ENCODE measurements around the gene IL22RA1.

- TF ChIP-seq POLR2AphosphoS5 (IDR thresholded peaks at IDR 0.05; ENCODE audit: low read depth, low read length) (no peak), TAF1 (IDR thresholded peaks at IDR 0.05; ENCODE audit: borderline replicate concordance, insufficient read depth, low read length) (no peak), SIN3A (IDR thresholded peaks at IDR 0.05; ENCODE audit: borderline replicate concordance, insufficient read depth, low read length) (no peak)
- TF ChIP-seq, protein P1, sequence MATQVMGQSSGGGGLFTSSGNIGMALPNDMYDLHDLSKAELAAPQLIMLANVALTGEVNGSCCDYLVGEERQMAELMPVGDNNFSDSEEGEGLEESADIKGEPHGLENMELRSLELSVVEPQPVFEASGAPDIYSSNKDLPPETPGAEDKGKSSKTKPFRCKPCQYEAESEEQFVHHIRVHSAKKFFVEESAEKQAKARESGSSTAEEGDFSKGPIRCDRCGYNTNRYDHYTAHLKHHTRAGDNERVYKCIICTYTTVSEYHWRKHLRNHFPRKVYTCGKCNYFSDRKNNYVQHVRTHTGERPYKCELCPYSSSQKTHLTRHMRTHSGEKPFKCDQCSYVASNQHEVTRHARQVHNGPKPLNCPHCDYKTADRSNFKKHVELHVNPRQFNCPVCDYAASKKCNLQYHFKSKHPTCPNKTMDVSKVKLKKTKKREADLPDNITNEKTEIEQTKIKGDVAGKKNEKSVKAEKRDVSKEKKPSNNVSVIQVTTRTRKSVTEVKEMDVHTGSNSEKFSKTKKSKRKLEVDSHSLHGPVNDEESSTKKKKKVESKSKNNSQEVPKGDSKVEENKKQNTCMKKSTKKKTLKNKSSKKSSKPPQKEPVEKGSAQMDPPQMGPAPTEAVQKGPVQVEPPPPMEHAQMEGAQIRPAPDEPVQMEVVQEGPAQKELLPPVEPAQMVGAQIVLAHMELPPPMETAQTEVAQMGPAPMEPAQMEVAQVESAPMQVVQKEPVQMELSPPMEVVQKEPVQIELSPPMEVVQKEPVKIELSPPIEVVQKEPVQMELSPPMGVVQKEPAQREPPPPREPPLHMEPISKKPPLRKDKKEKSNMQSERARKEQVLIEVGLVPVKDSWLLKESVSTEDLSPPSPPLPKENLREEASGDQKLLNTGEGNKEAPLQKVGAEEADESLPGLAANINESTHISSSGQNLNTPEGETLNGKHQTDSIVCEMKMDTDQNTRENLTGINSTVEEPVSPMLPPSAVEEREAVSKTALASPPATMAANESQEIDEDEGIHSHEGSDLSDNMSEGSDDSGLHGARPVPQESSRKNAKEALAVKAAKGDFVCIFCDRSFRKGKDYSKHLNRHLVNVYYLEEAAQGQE (IDR thresholded peaks at IDR 0.05; ENCODE audit: insufficient read depth in 1 of 2, low read depth in 2 of 2, low read length in 2 of 2) = no peak
Observed at GRCh38 chr1:24134376-24134775, 8.6 kb downstream of the IL22RA1 start.

All from PFSK-1 (cell line).